ENCODE data around the gene HECW1.

DNA sequence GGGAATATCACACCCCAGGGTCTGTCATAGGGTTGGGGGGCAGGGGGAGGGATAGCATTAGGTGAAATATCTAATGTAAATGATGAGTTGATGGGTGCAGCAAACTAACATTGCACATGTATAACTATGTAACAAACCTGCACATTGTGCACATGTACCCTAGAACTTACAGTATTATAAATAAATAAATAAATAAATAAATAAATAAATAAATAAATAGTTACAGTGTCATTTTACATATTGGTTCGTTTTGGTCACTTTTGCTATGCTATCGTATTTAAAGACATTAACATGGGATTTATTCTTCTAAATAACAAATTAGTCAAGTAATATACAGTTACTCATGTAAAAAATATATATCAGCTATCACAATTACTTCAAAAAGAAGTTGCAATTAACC lies 228.7 kb downstream of the HECW1 start:
- no peak for TF ChIP-seq JUN (IDR thresholded peaks at IDR 0.05; ENCODE audit: low read depth, low read length)
- TF ChIP-seq, protein P1, sequence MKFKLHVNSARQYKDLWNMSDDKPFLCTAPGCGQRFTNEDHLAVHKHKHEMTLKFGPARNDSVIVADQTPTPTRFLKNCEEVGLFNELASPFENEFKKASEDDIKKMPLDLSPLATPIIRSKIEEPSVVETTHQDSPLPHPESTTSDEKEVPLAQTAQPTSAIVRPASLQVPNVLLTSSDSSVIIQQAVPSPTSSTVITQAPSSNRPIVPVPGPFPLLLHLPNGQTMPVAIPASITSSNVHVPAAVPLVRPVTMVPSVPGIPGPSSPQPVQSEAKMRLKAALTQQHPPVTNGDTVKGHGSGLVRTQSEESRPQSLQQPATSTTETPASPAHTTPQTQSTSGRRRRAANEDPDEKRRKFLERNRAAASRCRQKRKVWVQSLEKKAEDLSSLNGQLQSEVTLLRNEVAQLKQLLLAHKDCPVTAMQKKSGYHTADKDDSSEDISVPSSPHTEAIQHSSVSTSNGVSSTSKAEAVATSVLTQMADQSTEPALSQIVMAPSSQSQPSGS (IDR thresholded peaks at IDR 0.05; ENCODE audit: low read length), result no peak
- TF ChIP-seq CTCF (IDR thresholded peaks at IDR 0.05; ENCODE audit: control extremely low read depth in 1 of 3, insufficient read depth in 1 of 3, low read depth in 1 of 3, low read length in 3 of 3), result no peak
- no peak for TF ChIP-seq PHF8 (conservative IDR thresholded peaks at IDR 0.05; ENCODE audit: low read depth, low read length)
- no peak for TF ChIP-seq JUND (IDR thresholded peaks at IDR 0.05; ENCODE audit: low read length)
- TF ChIP-seq KDM1A (IDR thresholded peaks at IDR 0.05; ENCODE audit: borderline replicate concordance, low read length), result no peak
- no peak for TF ChIP-seq POLR2AphosphoS5 (IDR thresholded peaks at IDR 0.05; ENCODE audit: low read depth, low read length)
- TF ChIP-seq POLR2A (IDR thresholded peaks at IDR 0.05; ENCODE audit: control extremely low read depth in 1 of 2, low read depth in 2 of 2, low read length in 2 of 2), result no peak
- TF ChIP-seq EZH2 (IDR thresholded peaks at IDR 0.05; ENCODE audit: low read depth, low read length, severe bottlenecking), result no peak
- no peak for TF ChIP-seq NRF1 (IDR thresholded peaks at IDR 0.05; ENCODE audit: low read depth, low read length)
- no peak for TF ChIP-seq SP1 (IDR thresholded peaks at IDR 0.05; ENCODE audit: low read depth, low read length)
- no peak for TF ChIP-seq HDAC2 (IDR thresholded peaks at IDR 0.05; ENCODE audit: borderline replicate concordance in 1 of 2, low read depth in 2 of 2, low read length in 2 of 2)

All from H1 (cell line).